ENCODE results near the gene CHCHD6. TPM values are rescaled to one million over a fixed set of nuclear protein-coding genes. Genes with fewer than 3 reads are reported as not detected.

The CHCHD6 gene
- total RNA-seq, 1 donor from 2014 or later, result 38.2 TPM

DNA sequence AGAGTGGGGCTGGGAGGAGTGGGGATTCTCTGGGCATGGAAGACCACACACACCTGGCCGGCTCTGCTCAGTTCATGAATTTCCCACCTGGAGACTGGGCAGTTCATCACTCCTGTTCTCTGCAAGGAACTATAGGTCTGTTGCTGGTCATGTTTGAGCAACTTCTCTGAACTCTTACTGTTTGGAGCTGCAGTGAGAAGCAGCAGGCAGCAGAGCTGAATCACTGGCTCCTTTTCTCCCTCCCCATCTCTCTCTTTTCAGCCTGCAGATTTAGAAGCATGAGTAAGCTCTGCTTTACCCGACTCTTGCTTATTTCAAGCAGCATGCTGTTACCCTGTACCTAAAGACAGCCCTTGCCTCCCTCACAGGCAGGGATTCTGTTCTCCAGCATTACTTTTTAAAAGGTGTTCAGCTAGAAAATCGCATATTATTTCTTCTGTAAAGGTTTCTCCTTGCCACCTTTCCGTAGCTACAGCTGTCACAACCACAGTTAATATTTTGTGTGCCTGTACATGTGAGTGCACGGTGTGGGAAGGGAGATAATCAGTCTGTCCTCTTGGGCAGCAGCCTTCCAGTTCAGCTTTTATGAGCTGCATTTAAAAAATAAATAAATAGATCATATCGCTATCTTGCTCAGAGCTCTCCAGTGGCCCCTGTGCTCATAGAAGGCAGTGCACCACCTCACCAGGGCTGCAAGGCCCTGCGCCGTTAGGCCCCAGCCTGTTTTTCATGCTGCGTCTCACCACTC, 131.6 kb downstream of the CHCHD6 start:
- DNase-seq (ENCODE audit: low read depth), result peak; percentile 6
- TF ChIP-seq CTCF (conservative IDR thresholded peaks at IDR 0.05; ENCODE audit: low read depth, low read length), result peak; percentile 16
- H3K4me3 ChIP-seq (ENCODE audit: low read depth, low read length), result no peak overlapping the region

DNA sequence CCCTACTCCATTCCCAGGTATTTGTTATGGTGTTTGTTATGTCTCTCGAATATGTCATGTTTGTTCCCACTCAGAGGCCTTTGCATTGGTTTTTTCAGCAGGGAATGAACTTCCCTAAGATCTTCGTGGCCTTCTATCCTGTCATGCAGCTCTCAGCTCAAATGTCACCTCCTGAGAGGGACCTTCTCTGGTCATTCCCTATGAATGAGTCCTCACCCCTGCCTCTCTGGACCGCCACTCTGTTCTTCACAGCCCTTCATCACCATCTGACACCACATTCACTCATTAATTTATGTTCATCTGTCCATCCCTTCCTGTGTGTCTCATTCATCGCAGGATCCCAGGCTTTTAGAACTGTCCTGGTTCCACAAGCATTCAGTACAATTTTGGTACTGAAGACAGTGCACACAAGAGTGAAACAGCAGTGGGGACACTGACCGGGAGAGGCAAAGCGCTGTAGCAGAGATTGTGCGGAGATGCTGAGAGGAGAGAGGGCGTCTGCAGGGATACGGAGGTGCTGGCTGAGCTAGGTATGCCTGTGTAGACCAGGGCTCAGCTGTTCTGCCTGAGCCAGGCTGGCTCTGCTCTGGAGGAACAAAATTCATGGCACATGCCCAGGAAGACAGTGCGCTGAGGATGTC, 132.3 kb downstream of the CHCHD6 start:
- no peak for TF ChIP-seq CTCF (conservative IDR thresholded peaks at IDR 0.05; ENCODE audit: low read depth, low read length)
- no peak for DNase-seq (ENCODE audit: low read depth)
- H3K4me3 ChIP-seq (ENCODE audit: low read depth, low read length), result no peak overlapping the region

DNA sequence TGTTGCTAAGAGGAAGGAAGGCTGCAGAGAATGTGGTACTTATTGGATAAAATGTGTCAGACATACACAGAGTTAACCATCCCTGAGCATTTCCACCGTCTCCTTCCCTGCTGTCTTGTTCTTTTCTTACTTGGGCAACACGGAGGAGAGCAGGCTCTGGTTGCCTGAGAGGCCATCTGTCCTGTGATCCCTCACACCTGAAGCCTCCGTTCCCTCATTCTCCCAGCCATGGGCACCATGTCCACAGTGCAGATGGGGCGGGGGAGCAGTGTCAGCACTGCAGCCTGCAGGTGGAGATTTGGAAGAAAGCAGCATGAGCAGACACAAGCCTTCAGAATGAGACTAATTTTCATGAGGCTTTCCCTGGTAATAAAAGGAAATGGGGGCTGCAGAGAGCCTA, 133.7 kb downstream of the CHCHD6 start:
- TF ChIP-seq CTCF (conservative IDR thresholded peaks at IDR 0.05; ENCODE audit: low read depth, low read length), result no peak
- H3K4me3 ChIP-seq (ENCODE audit: low read depth, low read length), result no peak overlapping the region
- DNase-seq (ENCODE audit: low read depth), result no peak

- H3K4me3 ChIP-seq (ENCODE audit: low read depth, low read length), result no peak overlapping the region
- DNase-seq (ENCODE audit: low read depth), result no peak
- no peak for TF ChIP-seq CTCF (conservative IDR thresholded peaks at IDR 0.05; ENCODE audit: low read depth, low read length)
Observed at GRCh38 chr3:126845920-126846715, 142.1 kb downstream of the CHCHD6 start.

GRCh38 chr3:126847061-126847460, 143.0 kb downstream of the CHCHD6 start:
- H3K4me3 ChIP-seq (ENCODE audit: low read depth, low read length), result no peak overlapping the region
- DNase-seq (ENCODE audit: low read depth), result no peak
- no peak for TF ChIP-seq CTCF (conservative IDR thresholded peaks at IDR 0.05; ENCODE audit: low read depth, low read length)

DNA sequence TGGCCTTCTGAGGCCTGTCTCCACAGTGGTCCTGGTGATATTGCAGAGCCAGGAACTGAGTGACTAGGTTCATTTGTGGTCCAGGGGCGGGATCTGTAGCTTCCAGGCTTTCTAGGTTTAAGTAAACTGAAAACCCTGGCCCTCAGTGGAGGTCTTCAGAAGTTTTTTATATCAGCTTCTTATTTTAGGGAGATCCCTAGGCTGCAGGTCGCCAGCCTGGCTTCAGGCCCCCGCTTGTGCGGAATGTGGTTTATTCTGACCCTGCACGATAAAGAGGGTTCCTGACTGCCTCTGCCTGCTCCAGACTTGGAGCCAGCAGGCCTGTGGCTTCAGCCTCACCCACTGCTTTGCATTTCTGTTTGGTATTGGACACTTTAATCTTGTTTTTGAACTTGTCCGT, 145.0 kb downstream of the CHCHD6 start:
- no peak overlapping the region for H3K4me3 ChIP-seq (ENCODE audit: low read depth, low read length)
- TF ChIP-seq CTCF (conservative IDR thresholded peaks at IDR 0.05; ENCODE audit: low read depth, low read length), result no peak
- DNase-seq (ENCODE audit: low read depth), result no peak
